ENCODE results near the gene KCNA10. TPM values are rescaled to one million over a fixed set of nuclear protein-coding genes. Genes with fewer than 3 reads are reported as not detected.

Gene KCNA10
- total RNA-seq, 1 donor: not detected

DNA sequence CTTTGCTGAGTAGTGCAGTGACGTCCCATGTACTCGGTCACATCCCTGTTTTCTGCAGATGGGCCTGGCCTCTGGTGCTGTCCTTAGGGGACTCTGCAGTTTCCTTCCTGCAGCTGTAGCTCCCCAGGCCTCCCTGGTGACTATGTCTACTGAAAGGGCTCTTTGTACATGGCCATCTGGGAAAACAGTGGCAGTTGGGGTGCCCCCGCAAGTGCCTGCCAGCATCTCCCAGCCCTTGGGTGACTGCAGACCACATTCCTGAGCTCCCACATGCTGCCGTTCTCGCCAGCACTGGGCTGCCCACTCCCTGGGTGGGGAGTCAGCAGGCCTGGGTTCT lies 37.5 kb upstream of the KCNA10 start:
- no peak for DNase-seq (ENCODE audit: low read depth)
- no peak overlapping the region for H3K4me3 ChIP-seq (ENCODE audit: low read depth, low read length)
- TF ChIP-seq, protein P1, sequence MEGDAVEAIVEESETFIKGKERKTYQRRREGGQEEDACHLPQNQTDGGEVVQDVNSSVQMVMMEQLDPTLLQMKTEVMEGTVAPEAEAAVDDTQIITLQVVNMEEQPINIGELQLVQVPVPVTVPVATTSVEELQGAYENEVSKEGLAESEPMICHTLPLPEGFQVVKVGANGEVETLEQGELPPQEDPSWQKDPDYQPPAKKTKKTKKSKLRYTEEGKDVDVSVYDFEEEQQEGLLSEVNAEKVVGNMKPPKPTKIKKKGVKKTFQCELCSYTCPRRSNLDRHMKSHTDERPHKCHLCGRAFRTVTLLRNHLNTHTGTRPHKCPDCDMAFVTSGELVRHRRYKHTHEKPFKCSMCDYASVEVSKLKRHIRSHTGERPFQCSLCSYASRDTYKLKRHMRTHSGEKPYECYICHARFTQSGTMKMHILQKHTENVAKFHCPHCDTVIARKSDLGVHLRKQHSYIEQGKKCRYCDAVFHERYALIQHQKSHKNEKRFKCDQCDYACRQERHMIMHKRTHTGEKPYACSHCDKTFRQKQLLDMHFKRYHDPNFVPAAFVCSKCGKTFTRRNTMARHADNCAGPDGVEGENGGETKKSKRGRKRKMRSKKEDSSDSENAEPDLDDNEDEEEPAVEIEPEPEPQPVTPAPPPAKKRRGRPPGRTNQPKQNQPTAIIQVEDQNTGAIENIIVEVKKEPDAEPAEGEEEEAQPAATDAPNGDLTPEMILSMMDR (IDR thresholded peaks at IDR 0.05; ENCODE audit: insufficient read depth, low read length): no peak

DNA sequence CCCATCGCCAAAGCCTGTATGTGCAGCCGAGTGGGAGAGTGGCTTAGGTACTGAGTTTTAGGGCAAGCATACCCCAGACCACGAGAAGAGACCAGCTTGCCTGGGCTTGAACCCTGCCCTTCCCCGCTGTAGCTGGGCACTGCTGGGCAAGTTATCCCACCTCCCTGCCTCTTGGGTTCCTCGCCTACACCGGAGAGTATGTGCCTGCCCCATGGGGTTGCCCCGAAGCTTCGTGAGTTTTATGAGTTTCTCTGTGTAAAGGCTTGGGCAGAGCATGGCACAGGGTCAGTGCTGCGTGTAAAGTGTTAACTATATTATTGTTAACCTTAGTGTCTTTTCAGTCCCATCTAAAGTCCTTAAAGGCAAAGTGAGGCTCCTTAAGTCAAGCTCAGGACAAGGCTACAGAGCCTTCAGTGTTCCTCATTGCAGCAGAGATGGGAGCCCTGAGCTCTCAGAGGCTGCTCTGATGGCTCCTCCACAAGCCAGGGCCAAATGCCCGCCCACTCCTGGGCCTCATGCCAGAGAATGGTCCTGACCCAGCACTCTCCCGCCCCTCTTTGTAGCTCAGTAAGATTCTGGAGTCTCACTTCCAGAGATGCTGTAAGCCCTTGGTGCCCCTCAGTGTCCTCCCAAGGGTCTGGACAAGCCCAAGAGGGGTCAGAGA lies 37.0 kb upstream of the KCNA10 start:
- no peak overlapping the region for H3K4me3 ChIP-seq (ENCODE audit: low read depth, low read length)
- peak; percentile 11 for DNase-seq (ENCODE audit: low read depth)
- TF ChIP-seq, protein P1 (IDR thresholded peaks at IDR 0.05; ENCODE audit: insufficient read depth, low read length): no peak

DNA sequence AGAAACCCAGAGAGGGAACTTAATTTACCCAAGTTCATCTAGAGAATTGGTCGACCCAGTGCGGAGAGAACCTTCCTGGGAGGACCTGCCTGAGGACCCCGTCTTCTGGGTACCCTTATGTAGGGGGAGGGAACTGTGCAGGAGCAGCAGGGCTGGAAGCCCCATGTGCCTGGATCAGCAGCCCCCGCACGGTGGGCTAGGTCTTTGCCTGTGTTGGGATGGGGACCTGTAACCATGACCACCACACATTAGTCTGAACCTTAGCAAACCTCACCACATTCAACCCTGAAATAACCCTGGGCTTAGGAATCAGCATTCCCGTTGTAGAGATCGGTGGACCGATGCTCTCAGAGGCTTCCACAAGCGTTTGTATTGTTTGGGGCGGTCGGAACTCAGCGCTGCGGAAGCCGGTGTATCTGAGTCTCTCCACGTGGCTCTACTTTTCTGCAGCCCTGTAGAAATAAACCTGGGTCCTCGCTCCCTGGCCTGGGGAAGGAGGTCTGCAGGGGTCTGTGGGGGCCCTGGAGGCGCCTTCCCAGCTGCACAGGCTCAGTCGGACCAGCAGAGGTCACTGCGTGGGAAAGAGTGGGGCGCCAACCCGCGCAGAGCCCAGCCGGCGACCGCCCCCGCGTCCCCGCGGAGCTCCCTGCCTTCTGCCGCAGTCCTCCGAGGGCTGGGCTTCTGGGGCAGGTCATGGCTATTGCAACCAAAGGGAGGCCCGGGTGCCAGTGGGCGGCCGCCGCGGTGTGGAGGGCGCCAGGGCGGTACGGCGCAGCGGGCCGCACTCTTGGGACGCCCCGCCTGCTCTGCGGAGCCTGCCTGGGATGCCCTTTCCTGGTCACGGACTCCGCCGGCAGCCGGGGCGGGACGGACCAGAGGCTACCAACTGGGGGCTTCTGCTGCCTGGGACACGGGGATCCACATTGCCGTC lies 36.2 kb upstream of the KCNA10 start:
- H3K4me3 ChIP-seq (ENCODE audit: low read depth, low read length): no peak overlapping the region
- no peak for DNase-seq (ENCODE audit: low read depth)
- TF ChIP-seq, protein P1 (IDR thresholded peaks at IDR 0.05; ENCODE audit: insufficient read depth, low read length): peak; percentile 56

DNA sequence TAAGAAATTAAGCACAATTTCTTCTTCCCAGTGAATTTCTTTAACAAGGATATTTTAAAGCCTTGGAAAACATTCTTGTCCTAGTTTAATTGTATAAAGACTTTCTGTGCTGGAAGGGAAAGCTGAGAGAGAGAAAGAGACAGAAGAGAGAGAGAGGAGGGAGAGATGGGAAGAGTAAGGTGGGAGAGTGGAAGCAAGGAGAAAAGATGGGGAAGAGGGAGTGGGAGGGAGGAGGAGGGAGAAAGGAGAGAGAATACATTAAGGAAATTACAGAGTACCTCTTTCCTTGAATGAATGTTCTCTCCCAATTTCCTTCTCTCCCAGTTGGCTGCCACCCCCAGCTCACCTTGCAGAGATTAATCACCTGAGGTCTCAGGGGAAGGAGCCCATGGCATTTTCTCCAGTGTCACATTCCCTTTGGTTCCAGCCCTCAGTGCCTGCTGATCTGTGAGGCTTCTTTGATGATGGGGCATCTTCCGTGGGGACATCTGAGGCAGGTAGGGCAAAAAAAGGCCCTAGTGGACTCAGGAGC lies 32.4 kb upstream of the KCNA10 start:
- H3K4me3 ChIP-seq (ENCODE audit: low read depth, low read length): no peak overlapping the region
- TF ChIP-seq, protein P1 (IDR thresholded peaks at IDR 0.05; ENCODE audit: insufficient read depth, low read length): no peak
- DNase-seq (ENCODE audit: low read depth): no peak

DNA sequence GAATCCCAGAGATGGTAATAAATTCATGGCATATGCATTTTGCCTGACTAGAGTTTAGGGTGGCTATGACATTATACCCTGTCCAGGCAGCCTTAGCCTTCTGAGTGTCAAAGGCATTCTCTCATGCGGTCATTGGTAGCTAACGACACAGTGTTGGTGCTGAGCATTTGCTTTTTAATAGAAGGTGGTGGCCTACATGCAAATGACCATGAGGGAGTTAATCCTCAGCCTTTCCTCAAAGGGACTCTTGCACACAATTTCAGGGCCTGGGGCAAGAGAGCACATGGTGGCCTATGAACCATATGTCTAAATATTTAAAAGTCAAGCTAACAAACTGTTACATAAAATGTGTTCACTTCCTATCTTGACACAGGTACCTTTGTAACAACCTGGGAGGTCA lies 30.9 kb upstream of the KCNA10 start:
- TF ChIP-seq, protein P1 (IDR thresholded peaks at IDR 0.05; ENCODE audit: insufficient read depth, low read length): no peak
- no peak for DNase-seq (ENCODE audit: low read depth)

DNA sequence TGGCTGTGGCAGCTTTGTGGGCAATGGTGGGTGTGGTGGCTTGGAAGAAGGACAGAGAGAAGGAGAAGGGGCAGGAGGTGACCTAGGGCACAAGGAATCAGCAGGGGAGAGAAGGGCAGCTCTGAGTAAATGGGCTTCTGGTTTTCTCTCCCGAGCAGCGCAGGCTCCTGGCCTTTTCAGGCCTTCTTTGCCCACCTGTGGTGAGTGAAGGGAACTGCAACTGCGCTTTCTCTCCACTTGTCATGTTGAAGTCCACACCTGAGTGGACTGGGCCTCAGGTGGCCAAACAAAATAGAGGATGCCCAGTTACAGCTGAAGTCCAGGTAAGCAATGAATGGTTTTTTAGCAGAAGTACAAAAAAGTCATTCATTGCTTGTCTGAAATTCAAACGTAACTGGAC lies 29.4 kb upstream of the KCNA10 start:
- no peak for DNase-seq (ENCODE audit: low read depth)
- TF ChIP-seq, protein P1 (IDR thresholded peaks at IDR 0.05; ENCODE audit: insufficient read depth, low read length): peak; percentile 40
- H3K4me3 ChIP-seq (ENCODE audit: low read depth, low read length): no peak overlapping the region

More for the DNA sequence above, 30.9 kb upstream of the KCNA10 start:
- H3K4me3 ChIP-seq (ENCODE audit: low read depth, low read length): no peak overlapping the region

Measured in fibroblast of the aortic adventitia (primary cell).